SK-N-SH treated with all-trans-retinoic acid at 6 μM for 48 hours (cell line): Measurements from ENCODE around the gene PIAS1.

ENCODE experiments used
- ATAC-seq: fragments of 200-7000 bp; cut with Tn5 transposase; 3 replicates; pipeline ENCODE4 v1.9.1; 2020; ENCODE audit warnings: mild to moderate bottlenecking, moderate library complexity
- ARNTL ChIP-seq: fragments of 450-650 bp; formaldehyde crosslinking; IDR thresholded peaks from 2 replicates; pipeline ENCODE4 v1.5.0; 2020; ENCODE audit warnings: low read depth, mild to moderate bottlenecking, moderate library complexity, borderline replicate concordance
- BACH2 ChIP-seq: fragments of 250-450 bp; sonication (Bioruptor Pico); IDR thresholded peaks from 2 replicates; pipeline ENCODE4 v1.9.0; 2021; ENCODE audit warnings: mild to moderate bottlenecking, borderline replicate concordance
- CREB5 ChIP-seq: fragments of 250-450 bp; sonication (Bioruptor Pico); IDR thresholded peaks from 2 replicates; pipeline ENCODE4 v1.5.1; 2020; ENCODE audit warnings: low read depth, mild to moderate bottlenecking, moderate library complexity
- CSDC2 ChIP-seq: fragments of 250-450 bp; sonication (Bioruptor Pico); IDR thresholded peaks from 2 replicates; pipeline ENCODE4 v1.5.0; 2020; ENCODE audit warnings: mild to moderate bottlenecking, moderate library complexity
- CSRNP3 ChIP-seq: fragments of 250-450 bp; sonication (Bioruptor Pico); IDR thresholded peaks from 2 replicates; pipeline ENCODE4 v1.5.1; 2021; ENCODE audit warnings: mild to moderate bottlenecking, moderate library complexity
- ESRRG ChIP-seq: fragments of 250-450 bp; sonication (Bioruptor Pico); IDR thresholded peaks from 2 replicates; pipeline ENCODE4 v1.6.1; 2021; ENCODE audit warnings: mild to moderate bottlenecking
- GLIS3 ChIP-seq: fragments of 250-450 bp; sonication (Bioruptor Pico); IDR thresholded peaks from 2 replicates; pipeline ENCODE4 v1.5.0; 2020; ENCODE audit warnings: mild to moderate bottlenecking, moderate library complexity
- ISL1 ChIP-seq: fragments of 250-450 bp; sonication (Bioruptor Pico); IDR thresholded peaks from 2 replicates; pipeline ENCODE4 v2.1.2; 2022; ENCODE audit warnings: mild to moderate bottlenecking, moderate library complexity
- OSR1 ChIP-seq: fragments of 250-450 bp; sonication (Bioruptor Pico); IDR thresholded peaks from 2 replicates; pipeline ENCODE4 v1.8.0; 2022; ENCODE audit warnings: moderate library complexity, mild to moderate bottlenecking, inconsistent platforms
- PATZ1 ChIP-seq: fragments of 250-450 bp; sonication (Bioruptor Pico); IDR thresholded peaks from 2 replicates; pipeline ENCODE4 v1.8.0; 2020; ENCODE audit warnings: mild to moderate bottlenecking, moderate library complexity, borderline replicate concordance
- PPARA ChIP-seq: fragments of 250-450 bp; sonication (Bioruptor Pico); IDR thresholded peaks from 2 replicates; pipeline ENCODE4 v1.5.0; 2020; ENCODE audit warnings: mild to moderate bottlenecking, borderline replicate concordance
- RARB ChIP-seq: fragments of 250-450 bp; sonication (Bioruptor Pico); IDR thresholded peaks from 2 replicates; pipeline ENCODE4 v1.8.0; 2021; ENCODE audit warnings: mild to moderate bottlenecking, moderate library complexity
- TOX ChIP-seq: fragments of 250-450 bp; sonication (Bioruptor Pico); IDR thresholded peaks from 2 replicates; pipeline ENCODE4 v1.8.0; 2021; ENCODE audit warnings: mild to moderate bottlenecking, moderate library complexity, borderline replicate concordance
- TSHZ2 ChIP-seq: fragments of 250-450 bp; sonication (Bioruptor Pico); IDR thresholded peaks from 2 replicates; pipeline ENCODE4 v1.5.0; 2020; ENCODE audit warnings: mild to moderate bottlenecking, moderate library complexity
- ZC3H10 ChIP-seq: fragments of 250-450 bp; sonication (Bioruptor Pico); IDR thresholded peaks from 2 replicates; pipeline ENCODE4 v1.5.1; 2021; ENCODE audit warnings: mild to moderate bottlenecking, moderate library complexity
- ZFP3 ChIP-seq: fragments of 250-450 bp; sonication (Bioruptor Pico); IDR thresholded peaks from 2 replicates; pipeline ENCODE4 v1.5.0; 2020; ENCODE audit warnings: mild to moderate bottlenecking, moderate library complexity
- ZFP30 ChIP-seq: fragments of 450-650 bp; formaldehyde crosslinking; IDR thresholded peaks from 2 replicates; pipeline ENCODE4 v1.5.0; 2022; ENCODE audit warnings: mild to moderate bottlenecking, moderate library complexity
- ZNF565 ChIP-seq: fragments of 450-650 bp; formaldehyde crosslinking; conservative IDR thresholded peaks from 2 replicates; pipeline ENCODE4 v1.5.0; 2020; ENCODE audit warnings: low read depth, mild to moderate bottlenecking, moderate library complexity
- ZNF70 ChIP-seq: fragments of 450-650 bp; formaldehyde crosslinking; IDR thresholded peaks from 2 replicates; pipeline ENCODE4 v1.5.0; 2020; ENCODE audit warnings: mild to moderate bottlenecking, moderate library complexity
- ZNF8 ChIP-seq: fragments of 450-650 bp; formaldehyde crosslinking; IDR thresholded peaks from 2 replicates; pipeline ENCODE4 v1.5.0; 2020; ENCODE audit warnings: mild to moderate bottlenecking, moderate library complexity

Gene PIAS1

GRCh38 chr15:68208636-68209240 is 154.6 kb downstream of the PIAS1 start:
- ATAC-seq = no peak
- TF ChIP-seq RARB (CRISPR knock-in tag) = no peak
- no peak for TF ChIP-seq TOX
- no peak for TF ChIP-seq ZNF565 (CRISPR knock-in tag)
- TF ChIP-seq BACH2 (CRISPR knock-in tag) = no peak
- TF ChIP-seq PATZ1 (CRISPR knock-in tag) = no peak
- TF ChIP-seq PPARA = no peak
- no peak for TF ChIP-seq CREB5
- TF ChIP-seq CSRNP3 = no peak
- no peak for TF ChIP-seq ARNTL
- TF ChIP-seq ZNF8 (CRISPR knock-in tag) = no peak
- no peak for TF ChIP-seq ZC3H10 (CRISPR knock-in tag)
- no peak for TF ChIP-seq ZFP30 (CRISPR knock-in tag)
- no peak for TF ChIP-seq CSDC2 (CRISPR knock-in tag)
- no peak for TF ChIP-seq TSHZ2
- TF ChIP-seq GLIS3 (CRISPR knock-in tag) = no peak

- TF ChIP-seq ZNF70 (CRISPR knock-in tag) (no peak), ESRRG (no peak), ZNF565 (CRISPR knock-in tag) (no peak), ISL1 (no peak), ZFP3 (no peak), CSDC2 (CRISPR knock-in tag) (no peak), OSR1 (no peak), TSHZ2 (no peak), ZNF8 (CRISPR knock-in tag) (no peak), PPARA (no peak), BACH2 (CRISPR knock-in tag) (no peak), PATZ1 (CRISPR knock-in tag) (no peak)
- no peak for ATAC-seq
These were observed 155.2 kb downstream of the PIAS1 start for GRCh38 chr15:68209272-68209671.
